Activated T-helper 1 cell treated with anti-CD3 and anti-CD28 coated beads, Interleukin-12 subunit alpha, Interleukin-12 subunit beta, Interleukin-2, Interleukin-4 antibody, amounts not matched to agents 30 ng/mL and 10 ng/mL and 1 ng/mL, durations not matched to agents 14 hours and 24 hours and 36 hours (primary cell): ENCODE data around the gene VPREB1. TPM values are rescaled to one million over a fixed set of nuclear protein-coding genes. Genes with fewer than 3 reads are reported as not detected.
"Not testable (repeated sequence)": the region's sequence is repeated elsewhere in the genome, so short reads cannot be mapped to it uniquely, and the experiment has no call there.

ENCODE experiments used
- DNase-seq: peaks from one replicate; pipeline ENCODE4 v3.0.0; 2021; ENCODE audit warnings: low spot score
- H3K27ac Mint-ChIP-seq: one replicate; pipeline ENCODE4 v1.8.0; 2021; ENCODE audit warnings: mild to moderate bottlenecking, mixed read lengths
- H3K27me3 Mint-ChIP-seq: one replicate; pipeline ENCODE4 v1.8.0; 2022; ENCODE audit warnings: mild to moderate bottlenecking, moderate library complexity, mixed read lengths; ENCODE audit not compliant: insufficient read depth
- H3K36me3 Mint-ChIP-seq: one replicate; pipeline ENCODE4 v1.8.0; 2021; ENCODE audit warnings: low read depth, mixed read lengths
- H3K4me1 Mint-ChIP-seq: one replicate; pipeline ENCODE4 v1.8.0; 2021; ENCODE audit warnings: low read depth, mixed read lengths
- H3K4me3 Mint-ChIP-seq: one replicate; pipeline ENCODE4 v1.8.0; 2021; ENCODE audit warnings: mild to moderate bottlenecking, moderate library complexity, mixed read lengths
- H3K9me3 Mint-ChIP-seq: one replicate; pipeline ENCODE4 v1.8.0; 2021; ENCODE audit warnings: mixed read lengths
- intact Hi-C: fragments of 100-400 bp; cut with micrococcal nuclease; formaldehyde crosslinking; loops from one replicate; pipeline ENCODE4 v1.15.1; 2024
- total RNA-seq: library from RNA; stranded (reverse); gene quantifications from 2 replicates; pipeline ENCODE4 v1.2.3, GENCODE V29; 2022

Gene VPREB1
- total RNA-seq, 1 donor from 2014 or later = not detected

GRCh38 chr22:22219140-22219996 lies 25.2 kb upstream of the VPREB1 start:
- intact Hi-C loops = no loop called here
- H3K4me1 Mint-ChIP-seq = peaks cover 9% of the 10 kb centered on the region
- H3K36me3 Mint-ChIP-seq = no peaks in the 10 kb centered on the region
- no peak overlapping the region for H3K4me3 Mint-ChIP-seq
- no peak for DNase-seq
- H3K27me3 Mint-ChIP-seq = no peaks in the 10 kb centered on the region
- H3K9me3 Mint-ChIP-seq = no peaks in the 10 kb centered on the region
- H3K27ac Mint-ChIP-seq = no peak overlapping the region

- H3K36me3 Mint-ChIP-seq, H3K4me3 Mint-ChIP-seq, H3K4me1 Mint-ChIP-seq, DNase-seq, intact Hi-C loops, H3K9me3 Mint-ChIP-seq, H3K27me3 Mint-ChIP-seq, H3K27ac Mint-ChIP-seq: not testable (repeated sequence)
Measured at GRCh38 chr22:22221043-22221442, 23.5 kb upstream of the VPREB1 start.

GRCh38 chr22:22226448-22227187 lies 18.0 kb upstream of the VPREB1 start:
- no peak for DNase-seq
- no peaks in the 10 kb centered on the region for H3K36me3 Mint-ChIP-seq
- intact Hi-C loops = no loop called here
- no peaks in the 10 kb centered on the region for H3K27me3 Mint-ChIP-seq
- no peak overlapping the region for H3K27ac Mint-ChIP-seq
- H3K4me3 Mint-ChIP-seq = no peak overlapping the region
- H3K4me1 Mint-ChIP-seq = no peaks in the 10 kb centered on the region
- H3K9me3 Mint-ChIP-seq = no peaks in the 10 kb centered on the region

- intact Hi-C loops = no loop called here
- no peak overlapping the region for H3K27ac Mint-ChIP-seq
- H3K36me3 Mint-ChIP-seq = no peaks in the 10 kb centered on the region
- H3K4me1 Mint-ChIP-seq = no peaks in the 10 kb centered on the region
- DNase-seq = no peak
- H3K4me3 Mint-ChIP-seq = no peak overlapping the region
- no peaks in the 10 kb centered on the region for H3K9me3 Mint-ChIP-seq
- no peaks in the 10 kb centered on the region for H3K27me3 Mint-ChIP-seq
Measured at GRCh38 chr22:22228421-22228820, 16.2 kb upstream of the VPREB1 start.

- DNase-seq = no peak
- Mint-ChIP-seq H3K4me3 (no peak overlapping the region), H3K27me3 (no peaks in the 10 kb centered on the region), H3K9me3 (no peaks in the 10 kb centered on the region), H3K27ac (no peak overlapping the region), H3K4me1 (peaks cover 2% of the 10 kb centered on the region), H3K36me3 (no peaks in the 10 kb centered on the region)
- intact Hi-C loops = no loop called here
Measured at GRCh38 chr22:22228921-22229320, 15.7 kb upstream of the VPREB1 start.

GRCh38 chr22:22229683-22230420 lies 14.7 kb upstream of the VPREB1 start:
- Mint-ChIP-seq H3K36me3 (no peaks in the 10 kb centered on the region), H3K4me3 (no peak overlapping the region), H3K9me3 (no peaks in the 10 kb centered on the region), H3K27ac (no peak overlapping the region), H3K27me3 (no peaks in the 10 kb centered on the region), H3K4me1 (peaks cover 7% of the 10 kb centered on the region)
- no peak for DNase-seq
- intact Hi-C loops = no loop called here

- DNase-seq = no peak
- Mint-ChIP-seq H3K4me3 (no peak overlapping the region), H3K9me3 (no peaks in the 10 kb centered on the region), H3K27ac (no peak overlapping the region), H3K36me3 (no peaks in the 10 kb centered on the region), H3K4me1 (peaks cover 10% of the 10 kb centered on the region), H3K27me3 (no peaks in the 10 kb centered on the region)
- intact Hi-C loops = no loop called here
Measured at GRCh38 chr22:22230438-22230837, 14.1 kb upstream of the VPREB1 start.

GRCh38 chr22:22233081-22233480 lies 11.5 kb upstream of the VPREB1 start:
- no peaks in the 10 kb centered on the region for H3K27me3 Mint-ChIP-seq
- H3K27ac Mint-ChIP-seq = no peak overlapping the region
- peaks cover 15% of the 10 kb centered on the region for H3K4me1 Mint-ChIP-seq
- DNase-seq = no peak
- H3K36me3 Mint-ChIP-seq = no peaks in the 10 kb centered on the region
- no peaks in the 10 kb centered on the region for H3K9me3 Mint-ChIP-seq
- H3K4me3 Mint-ChIP-seq = no peak overlapping the region
- intact Hi-C loops = no loop called here

GRCh38 chr22:22235558-22235957 lies 9.0 kb upstream of the VPREB1 start:
- Mint-ChIP-seq H3K27ac (no peak overlapping the region), H3K4me3 (no peak overlapping the region), H3K9me3 (no peaks in the 10 kb centered on the region), H3K36me3 (no peaks in the 10 kb centered on the region), H3K4me1 (peaks cover 15% of the 10 kb centered on the region), H3K27me3 (peaks cover 2% of the 10 kb centered on the region)
- DNase-seq = peak; percentile 29
- intact Hi-C loops = loop anchor here (1.0 kb wide), 3 partner anchors 27 to 79 kb away; no protein-coding TSS in a partner anchor

- H3K27ac Mint-ChIP-seq = no peak overlapping the region
- no peaks in the 10 kb centered on the region for H3K9me3 Mint-ChIP-seq
- intact Hi-C loops = no loop called here
- no peaks in the 10 kb centered on the region for H3K36me3 Mint-ChIP-seq
- no peak for DNase-seq
- no peak overlapping the region for H3K4me3 Mint-ChIP-seq
- H3K4me1 Mint-ChIP-seq = peaks cover 15% of the 10 kb centered on the region
- H3K27me3 Mint-ChIP-seq = peaks cover 4% of the 10 kb centered on the region
Measured at GRCh38 chr22:22237521-22237920, 7.1 kb upstream of the VPREB1 start.

- Mint-ChIP-seq H3K36me3 (no peaks in the 10 kb centered on the region), H3K27me3 (peaks cover 9% of the 10 kb centered on the region), H3K4me1 (peaks cover 8% of the 10 kb centered on the region), H3K9me3 (no peaks in the 10 kb centered on the region), H3K4me3 (no peak overlapping the region), H3K27ac (no peak overlapping the region)
- no peak for DNase-seq
- intact Hi-C loops = no loop called here
Measured at GRCh38 chr22:22239311-22239939, 5.2 kb upstream of the VPREB1 start.

GRCh38 chr22:22241554-22241898 lies 3.1 kb upstream of the VPREB1 start:
- H3K27me3 Mint-ChIP-seq = peaks cover 11% of the 10 kb centered on the region
- H3K27ac Mint-ChIP-seq = no peak overlapping the region
- no peak for DNase-seq
- intact Hi-C loops = no loop called here
- no peaks in the 10 kb centered on the region for H3K9me3 Mint-ChIP-seq
- no peaks in the 10 kb centered on the region for H3K36me3 Mint-ChIP-seq
- H3K4me1 Mint-ChIP-seq = no peaks in the 10 kb centered on the region
- H3K4me3 Mint-ChIP-seq = no peak overlapping the region
